ENCODE data around the gene ZMIZ1.
A peak's percentile ranks its signal among the peaks of the same experiment; 100 is the strongest.

The ZMIZ1 gene

DNA sequence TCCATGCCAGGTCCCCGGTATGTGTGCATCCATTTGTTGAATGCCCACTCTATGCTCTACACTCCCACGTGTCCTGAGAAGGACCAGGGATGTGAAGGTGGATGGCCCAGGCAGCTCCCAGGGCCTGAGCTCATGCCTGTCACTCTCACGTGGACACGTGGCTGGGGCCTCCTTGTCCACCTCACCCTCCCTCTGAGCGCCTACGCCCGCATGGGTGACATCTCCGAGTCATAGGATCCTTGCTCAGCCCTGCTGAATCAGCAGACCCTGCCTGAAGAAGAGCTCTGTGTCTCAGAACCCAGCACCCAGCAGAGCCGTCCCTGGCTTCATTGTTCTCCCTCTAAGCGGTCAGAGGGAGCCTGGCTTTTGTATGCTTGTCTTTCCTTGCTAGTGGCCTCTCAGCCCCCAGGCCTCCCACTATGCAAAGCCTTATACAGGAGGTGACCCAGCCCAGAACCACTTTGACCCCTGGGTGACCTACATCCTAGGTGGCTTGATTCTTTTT is 170.6 kb downstream of the ZMIZ1 start:
- DNase-seq (ENCODE audit: low read depth, low spot score) = no peak
- Histone ChIP-seq H3K9ac (ENCODE audit: insufficient read length, low read depth) (peak overlapping the region; percentile 24), H3K4me1 (ENCODE audit: insufficient read depth, insufficient read length) (peaks cover 32% of the 10 kb centered on the region), H3K9me3 (ENCODE audit: insufficient read depth, low read length) (no peaks in the 10 kb centered on the region), H3K36me3 (ENCODE audit: insufficient read depth, insufficient read length, low read length) (peaks cover 17% of the 10 kb centered on the region), H3K27me3 (ENCODE audit: insufficient read depth, insufficient read length) (peaks cover 50% of the 10 kb centered on the region), H3K4me3 (ENCODE audit: insufficient read length, low read depth) (no peak overlapping the region)
- TF ChIP-seq YY1 (IDR thresholded peaks at IDR 0.05; ENCODE audit: insufficient read depth, insufficient read length) (no peak), SUZ12 (IDR thresholded peaks at IDR 0.05; ENCODE audit: extremely low read depth, insufficient read depth, insufficient read length) (no peak), ZNF274 (IDR thresholded peaks at IDR 0.05; ENCODE audit: low read depth, low read length) (no peak)

DNA sequence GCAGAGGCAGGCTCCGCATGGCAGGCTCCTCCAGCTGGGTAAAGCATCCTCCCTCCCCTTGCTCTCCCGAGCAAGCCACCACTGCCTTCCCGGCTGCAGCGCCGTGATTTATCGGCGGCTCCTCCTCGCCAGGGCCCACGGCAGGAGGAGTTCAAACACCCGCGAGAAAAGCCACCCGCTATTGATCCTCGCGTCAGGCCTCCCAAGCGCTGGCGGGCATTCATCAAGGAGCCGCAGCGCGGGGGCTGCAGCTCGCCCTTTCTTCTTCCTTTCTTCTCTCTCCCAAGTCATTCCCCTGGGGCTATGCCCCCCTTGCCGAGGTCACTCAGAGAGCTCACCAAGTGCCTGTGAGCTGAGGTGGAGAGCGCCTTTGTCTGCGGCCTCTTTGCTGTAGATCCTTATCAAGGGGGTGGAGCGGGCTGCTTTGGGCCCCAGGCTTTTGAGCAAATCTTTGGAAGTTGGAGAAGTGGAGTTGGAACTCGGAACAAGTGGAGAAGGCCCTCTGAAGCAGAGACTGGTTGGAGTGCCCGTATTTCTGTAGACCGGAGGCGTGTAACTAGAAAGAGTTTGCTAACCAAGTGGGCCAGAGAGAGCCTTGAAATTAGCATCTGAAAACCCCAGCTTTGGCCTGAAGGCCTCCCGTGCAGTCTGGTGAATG is 171.3 kb downstream of the ZMIZ1 start:
- Histone ChIP-seq H3K36me3 (ENCODE audit: insufficient read depth, insufficient read length, low read length) (peaks cover 17% of the 10 kb centered on the region), H3K27me3 (ENCODE audit: insufficient read depth, insufficient read length) (peaks cover 50% of the 10 kb centered on the region), H3K9ac (ENCODE audit: insufficient read length, low read depth) (no peak overlapping the region), H3K4me1 (ENCODE audit: insufficient read depth, insufficient read length) (peaks cover 32% of the 10 kb centered on the region), H3K4me3 (ENCODE audit: insufficient read length, low read depth) (no peak overlapping the region), H3K9me3 (ENCODE audit: insufficient read depth, low read length) (no peaks in the 10 kb centered on the region)
- TF ChIP-seq ZNF274 (IDR thresholded peaks at IDR 0.05; ENCODE audit: low read depth, low read length) = no peak
- no peak for TF ChIP-seq SUZ12 (IDR thresholded peaks at IDR 0.05; ENCODE audit: extremely low read depth, insufficient read depth, insufficient read length)
- no peak for TF ChIP-seq YY1 (IDR thresholded peaks at IDR 0.05; ENCODE audit: insufficient read depth, insufficient read length)
- peak; percentile 76 for DNase-seq (ENCODE audit: low read depth, low spot score)

DNA sequence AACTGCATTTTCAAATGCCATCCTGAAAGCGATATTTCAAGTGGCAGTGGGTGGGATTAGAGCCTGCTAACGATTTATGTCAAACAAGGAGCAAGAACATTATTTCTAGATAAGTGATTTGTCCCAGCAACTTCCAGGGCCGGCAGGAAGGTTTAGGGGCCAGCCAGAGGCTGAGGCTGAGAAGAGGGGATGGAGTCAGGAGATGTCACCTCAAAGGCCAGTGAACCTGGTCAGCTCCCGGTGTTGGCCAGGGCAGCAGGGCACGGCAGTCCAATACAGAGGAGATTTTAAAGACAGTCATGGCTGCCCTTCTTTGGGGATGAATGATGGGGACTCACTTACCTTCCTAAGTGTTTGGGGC is 172.8 kb downstream of the ZMIZ1 start:
- H3K9ac ChIP-seq (ENCODE audit: insufficient read length, low read depth) = peak overlapping the region; percentile 74
- H3K4me3 ChIP-seq (ENCODE audit: insufficient read length, low read depth) = peak overlapping the region; percentile 19
- no peak for DNase-seq (ENCODE audit: low read depth, low spot score)

DNA sequence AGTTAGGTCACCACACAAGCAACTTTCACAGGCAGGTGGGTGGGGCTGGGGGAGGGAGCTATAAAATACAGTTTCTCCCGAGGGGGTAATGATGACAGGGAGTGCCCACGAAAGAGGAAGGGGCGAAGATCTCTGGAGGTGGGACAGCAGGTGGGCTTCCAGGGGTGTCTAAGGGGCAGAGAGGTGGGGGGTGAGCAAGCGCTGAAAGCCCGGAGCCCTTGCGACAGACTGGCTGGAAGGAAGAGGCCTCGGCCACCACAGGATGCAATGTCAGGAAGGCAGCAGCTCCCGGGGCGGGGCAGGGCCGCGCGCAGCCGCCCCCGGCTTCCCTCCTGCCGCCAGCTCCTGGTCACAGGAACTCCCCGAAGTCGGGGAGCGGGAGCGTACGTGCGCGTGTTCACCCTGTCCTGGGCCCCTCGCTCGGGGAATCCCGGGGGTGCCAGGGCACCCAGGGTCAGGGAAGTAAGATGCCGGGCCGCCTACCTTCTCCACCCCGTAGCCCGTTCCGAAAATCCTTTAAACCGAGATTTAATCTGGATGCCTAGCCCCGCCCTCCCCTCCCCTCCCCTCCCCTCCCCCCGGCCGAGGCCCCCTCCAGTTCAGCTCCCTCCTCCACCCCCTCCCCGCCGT is 173.3 kb downstream of the ZMIZ1 start:
- Histone ChIP-seq H3K4me1 (ENCODE audit: insufficient read depth, insufficient read length) (peaks cover 30% of the 10 kb centered on the region), H3K36me3 (ENCODE audit: insufficient read depth, insufficient read length, low read length) (peaks cover 22% of the 10 kb centered on the region), H3K9me3 (ENCODE audit: insufficient read depth, low read length) (no peaks in the 10 kb centered on the region), H3K27me3 (ENCODE audit: insufficient read depth, insufficient read length) (peaks cover 40% of the 10 kb centered on the region), H3K9ac (ENCODE audit: insufficient read length, low read depth) (peak overlapping the region; percentile 74), H3K4me3 (ENCODE audit: insufficient read length, low read depth) (peak overlapping the region; percentile 19)
- DNase-seq (ENCODE audit: low read depth, low spot score) = no peak
- TF ChIP-seq ZNF274 (IDR thresholded peaks at IDR 0.05; ENCODE audit: low read depth, low read length) (no peak), SUZ12 (IDR thresholded peaks at IDR 0.05; ENCODE audit: extremely low read depth, insufficient read depth, insufficient read length) (no peak), YY1 (IDR thresholded peaks at IDR 0.05; ENCODE audit: insufficient read depth, insufficient read length) (no peak)

More for the DNA sequence above, 172.8 kb downstream of the ZMIZ1 start:
- peaks cover 29% of the 10 kb centered on the region for H3K4me1 ChIP-seq (ENCODE audit: insufficient read depth, insufficient read length)
- peaks cover 45% of the 10 kb centered on the region for H3K27me3 ChIP-seq (ENCODE audit: insufficient read depth, insufficient read length)
- no peaks in the 10 kb centered on the region for H3K9me3 ChIP-seq (ENCODE audit: insufficient read depth, low read length)
- TF ChIP-seq YY1 (IDR thresholded peaks at IDR 0.05; ENCODE audit: insufficient read depth, insufficient read length) (no peak), SUZ12 (IDR thresholded peaks at IDR 0.05; ENCODE audit: extremely low read depth, insufficient read depth, insufficient read length) (no peak), ZNF274 (IDR thresholded peaks at IDR 0.05; ENCODE audit: low read depth, low read length) (no peak)
- peaks cover 20% of the 10 kb centered on the region for H3K36me3 ChIP-seq (ENCODE audit: insufficient read depth, insufficient read length, low read length)

DNA sequence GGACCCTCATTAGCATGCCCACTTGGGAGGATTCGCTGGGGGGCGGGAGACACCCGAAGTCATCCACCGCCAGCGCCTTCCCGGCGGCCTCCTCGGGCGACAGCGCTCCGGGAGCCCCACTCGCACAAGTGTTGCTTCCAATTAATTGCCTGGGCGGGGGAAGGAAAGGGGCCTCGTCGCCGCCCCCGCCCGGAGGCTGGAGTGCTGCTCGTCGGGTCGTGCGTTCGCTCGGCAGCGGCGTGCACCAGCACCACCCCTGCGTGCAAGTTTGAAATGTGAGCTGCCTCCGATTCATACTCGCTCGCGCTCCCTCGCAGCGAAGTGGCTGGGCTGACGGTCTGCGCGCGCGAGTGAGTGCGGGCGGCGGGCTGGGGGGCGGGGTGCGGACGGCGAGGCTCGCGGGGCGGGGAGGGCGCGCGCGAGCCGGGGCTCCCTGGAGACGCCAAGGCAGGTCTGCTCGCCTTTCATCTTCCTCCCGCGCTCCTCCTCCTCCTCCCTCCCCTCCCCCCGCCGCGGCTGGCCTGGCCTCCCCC is 173.9 kb downstream of the ZMIZ1 start:
- Histone ChIP-seq H3K9ac (ENCODE audit: insufficient read length, low read depth) (no peak overlapping the region), H3K9me3 (ENCODE audit: insufficient read depth, low read length) (no peaks in the 10 kb centered on the region), H3K36me3 (ENCODE audit: insufficient read depth, insufficient read length, low read length) (peaks cover 24% of the 10 kb centered on the region), H3K4me3 (ENCODE audit: insufficient read length, low read depth) (peak overlapping the region; percentile 30), H3K27me3 (ENCODE audit: insufficient read depth, insufficient read length) (peaks cover 35% of the 10 kb centered on the region), H3K4me1 (ENCODE audit: insufficient read depth, insufficient read length) (peaks cover 28% of the 10 kb centered on the region)
- DNase-seq (ENCODE audit: low read depth, low spot score) = no peak
- TF ChIP-seq YY1 (IDR thresholded peaks at IDR 0.05; ENCODE audit: insufficient read depth, insufficient read length) = no peak
- no peak for TF ChIP-seq ZNF274 (IDR thresholded peaks at IDR 0.05; ENCODE audit: low read depth, low read length)
- no peak for TF ChIP-seq SUZ12 (IDR thresholded peaks at IDR 0.05; ENCODE audit: extremely low read depth, insufficient read depth, insufficient read length)

DNA sequence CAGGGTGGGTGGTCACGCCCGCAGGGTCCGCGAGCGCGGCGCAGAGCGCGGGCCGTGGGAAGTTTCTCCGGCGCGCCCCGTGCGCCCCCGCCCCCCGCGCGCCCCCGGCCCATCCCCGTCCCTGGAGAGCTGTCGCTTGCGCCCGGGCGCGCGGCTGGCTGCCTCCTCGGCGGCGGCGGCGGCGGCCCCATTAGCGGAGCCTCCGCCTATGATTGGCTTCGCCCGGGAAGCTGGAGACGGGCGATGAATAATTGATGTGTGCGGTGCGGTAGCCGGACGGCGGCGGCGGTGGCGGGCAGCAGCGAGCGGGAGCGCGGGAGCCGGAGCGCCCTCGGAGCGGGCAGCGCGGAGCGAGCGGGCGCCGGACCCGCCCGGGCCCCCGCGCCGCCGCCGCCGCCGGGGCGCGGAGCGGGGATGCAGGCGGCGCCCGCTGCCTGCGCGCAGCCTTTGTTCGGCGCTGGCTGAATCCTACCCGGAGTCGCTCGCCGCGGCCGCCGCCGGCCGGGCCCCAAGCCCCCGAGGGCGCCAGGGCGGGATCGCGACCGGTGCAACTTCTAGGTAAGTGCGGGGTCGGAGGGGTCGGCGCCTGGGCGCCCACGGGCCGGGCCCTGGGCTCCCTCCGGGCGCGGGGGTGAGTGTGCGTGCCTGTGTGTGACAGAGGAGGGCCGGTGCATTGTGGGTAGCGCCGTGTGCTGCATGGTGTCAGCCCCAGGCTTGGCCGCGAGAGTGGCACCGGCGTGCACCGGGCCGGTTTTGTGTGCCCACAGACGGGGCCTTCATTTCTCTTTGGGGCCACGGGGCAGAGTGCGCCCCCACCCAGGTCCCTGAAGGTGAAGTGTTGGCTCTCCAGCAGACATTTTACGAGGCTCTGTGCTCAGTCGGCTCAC is 174.7 kb downstream of the ZMIZ1 start:
- peak overlapping the region; percentile 32 for H3K9ac ChIP-seq (ENCODE audit: insufficient read length, low read depth)
- H3K9me3 ChIP-seq (ENCODE audit: insufficient read depth, low read length) = no peaks in the 10 kb centered on the region
- peak overlapping the region; percentile 15 for H3K4me3 ChIP-seq (ENCODE audit: insufficient read length, low read depth)
- peaks cover 24% of the 10 kb centered on the region for H3K36me3 ChIP-seq (ENCODE audit: insufficient read depth, insufficient read length, low read length)
- peaks cover 29% of the 10 kb centered on the region for H3K27me3 ChIP-seq (ENCODE audit: insufficient read depth, insufficient read length)
- peaks cover 31% of the 10 kb centered on the region for H3K4me1 ChIP-seq (ENCODE audit: insufficient read depth, insufficient read length)
- DNase-seq (ENCODE audit: low read depth, low spot score) = no peak
- TF ChIP-seq ZNF274 (IDR thresholded peaks at IDR 0.05; ENCODE audit: low read depth, low read length) (no peak), SUZ12 (IDR thresholded peaks at IDR 0.05; ENCODE audit: extremely low read depth, insufficient read depth, insufficient read length) (no peak), YY1 (IDR thresholded peaks at IDR 0.05; ENCODE audit: insufficient read depth, insufficient read length) (no peak)

Data from NT2/D1 (cell line).